Tibial artery (tissue), 4 donors: Measurements from ENCODE around the gene MAP2K6.

ENCODE experiments used
- DNase-seq, 2 donors: peaks; one replicate each; pipeline ENCODE4 v3.0.0-alpha.2; 2019
- H3K27ac ChIP-seq, 2 donors: fragments of 200-600 bp; sonication (generic) in 1 of 2; 1 replicate in 1 of 2; 2 replicates in 1 of 2; pipeline ENCODE4 v1.5.1; 2018 to 2019; ENCODE audit warnings: mild to moderate bottlenecking in 1 of 2
- H3K27me3 ChIP-seq, 2 donors: fragments of 200-600 bp; sonication (generic) in 1 of 2; one replicate each; pipeline versions ENCODE4 v1.5.1 to v1.6.0; 2016 to 2019
- H3K36me3 ChIP-seq, 3 donors: fragments of 200-600 bp; sonication (generic) in 2 of 3; one replicate each; pipeline ENCODE4 v1.5.1; 2016 to 2019; ENCODE audit warnings: mild to moderate bottlenecking in 2 of 3
- H3K4me1 ChIP-seq, 4 donors: fragments of 200-600 bp; sonication (generic) in 2 of 4; 1 replicate in 3 of 4; 2 replicates in 1 of 4; pipeline ENCODE4 v1.5.1; 2016 to 2019
- H3K4me3 ChIP-seq, 2 donors: fragments of 200-600 bp; sonication (generic) in 1 of 2; 1 replicate in 1 of 2; 2 replicates in 1 of 2; pipeline ENCODE4 v1.5.1; 2018 to 2019; ENCODE audit warnings: mild to moderate bottlenecking in 2 of 2
- H3K9me3 ChIP-seq, 3 donors: fragments of 200-600 bp; sonication (generic) in 1 of 3; one replicate each; pipeline ENCODE4 v1.5.1; 2016 to 2019
- CTCF ChIP-seq, 2 experiments: fragments of 200-600 bp in 1 of 2; fragments of 450-650 bp in 1 of 2; IDR thresholded peaks; one replicate each; pipeline ENCODE4 v1.5.1; 2017 to 2019; ENCODE audit warnings: antibody characterized with exemption in 2 of 2, mild to moderate bottlenecking in 1 of 2, moderate library complexity in 1 of 2
- intact Hi-C: fragments of 100-400 bp; cut with DNase I; formaldehyde crosslinking; loops from one replicate; pipeline ENCODE4 v1.15.0; 2023; ENCODE audit warnings: low total_unique reads

MAP2K6 gene

GRCh38 chr17:69434164-69434579 is 19.7 kb downstream of the MAP2K6 start:
- Histone ChIP-seq H3K27ac (peak overlapping the region; percentile 5 to 34), H3K4me3 (no peak overlapping the region), H3K36me3 (no peaks in the 10 kb centered on the region), H3K27me3 (no peaks in the 10 kb centered on the region), H3K4me1 (peaks cover 0 to 11% (median 8%) of the 10 kb centered on the region in 4 donors), H3K9me3 (no peaks in the 10 kb centered on the region)
- intact Hi-C loops = no loop called here
- TF ChIP-seq CTCF (IDR thresholded peaks at IDR 0.05) = no peak
- DNase-seq = peak in 1 of 2 donors; percentile 28

GRCh38 chr17:69435971-69436696 is 21.6 kb downstream of the MAP2K6 start:
- no peaks in the 10 kb centered on the region for H3K27me3 ChIP-seq
- H3K4me3 ChIP-seq = no peak overlapping the region
- no peak for DNase-seq
- H3K4me1 ChIP-seq = peaks cover 0 to 11% (median 8%) of the 10 kb centered on the region in 4 donors
- intact Hi-C loops = no loop called here
- no peaks in the 10 kb centered on the region for H3K36me3 ChIP-seq
- no peak for TF ChIP-seq CTCF (IDR thresholded peaks at IDR 0.05)
- H3K9me3 ChIP-seq = peaks cover 0 to 6% (median 0%) of the 10 kb centered on the region in 3 donors
- no peak overlapping the region for H3K27ac ChIP-seq

- DNase-seq = no peak
- Histone ChIP-seq H3K27ac (no peak overlapping the region), H3K36me3 (no peaks in the 10 kb centered on the region), H3K4me3 (no peak overlapping the region), H3K4me1 (peaks cover 0 to 11% (median 8%) of the 10 kb centered on the region in 4 donors), H3K9me3 (peaks cover 0 to 6% (median 0%) of the 10 kb centered on the region in 3 donors), H3K27me3 (no peaks in the 10 kb centered on the region)
- intact Hi-C loops = no loop called here
- no peak for TF ChIP-seq CTCF (IDR thresholded peaks at IDR 0.05)
Observed at GRCh38 chr17:69437475-69437874, 23.0 kb downstream of the MAP2K6 start.

DNA sequence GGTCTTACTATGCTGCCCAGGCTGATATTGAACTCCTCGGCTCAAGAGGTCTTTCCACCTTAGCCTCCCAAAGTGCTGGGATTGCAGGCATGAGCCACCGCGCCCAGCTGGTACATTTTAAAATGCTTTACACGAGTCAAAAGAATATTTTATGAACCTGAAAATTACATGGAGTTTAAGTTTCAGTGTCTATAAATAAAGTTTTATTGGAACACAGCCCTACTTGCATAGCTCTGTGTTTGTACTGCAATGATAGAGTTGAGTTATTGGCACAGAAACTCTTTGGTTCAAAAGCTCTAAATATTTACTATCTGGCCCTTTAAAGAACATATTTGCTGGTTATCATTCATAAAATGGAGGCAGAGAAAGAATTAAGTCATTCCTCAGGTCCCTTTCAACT is 24.3 kb downstream of the MAP2K6 start:
- peaks cover 0 to 11% (median 8%) of the 10 kb centered on the region in 4 donors for H3K4me1 ChIP-seq
- no peak for TF ChIP-seq CTCF (IDR thresholded peaks at IDR 0.05)
- no peaks in the 10 kb centered on the region for H3K27me3 ChIP-seq
- H3K27ac ChIP-seq = no peak overlapping the region
- DNase-seq = no peak
- no peaks in the 10 kb centered on the region for H3K36me3 ChIP-seq
- intact Hi-C loops = no loop called here
- peaks cover 0 to 6% (median 0%) of the 10 kb centered on the region in 3 donors for H3K9me3 ChIP-seq
- H3K4me3 ChIP-seq = no peak overlapping the region

DNA sequence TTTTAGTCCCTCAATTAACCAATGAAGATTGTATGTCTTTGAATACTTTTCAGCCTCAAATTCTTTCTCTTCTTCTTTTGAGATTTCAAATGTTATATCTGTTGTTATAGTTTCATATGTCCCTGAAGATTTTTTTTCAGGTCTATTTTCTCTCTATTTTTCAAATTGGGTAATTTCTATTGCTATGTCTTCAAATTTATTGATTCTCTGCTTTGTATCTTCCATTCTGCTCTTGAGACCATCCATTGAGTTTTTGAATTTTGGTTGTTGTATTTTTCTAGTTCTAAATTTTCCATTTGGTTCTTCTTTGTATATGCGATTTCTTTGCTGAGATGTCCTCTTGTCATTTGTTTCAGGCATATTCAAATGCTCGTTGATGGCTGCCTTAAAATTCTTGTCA is 26.7 kb downstream of the MAP2K6 start:
- Histone ChIP-seq H3K36me3 (no peaks in the 10 kb centered on the region), H3K4me1 (no peaks in the 10 kb centered on the region), H3K9me3 (peaks cover 0 to 6% (median 0%) of the 10 kb centered on the region in 3 donors), H3K4me3 (no peak overlapping the region), H3K27me3 (no peaks in the 10 kb centered on the region), H3K27ac (no peak overlapping the region)
- DNase-seq = no peak
- intact Hi-C loops = no loop called here
- TF ChIP-seq CTCF (IDR thresholded peaks at IDR 0.05) = no peak
